Activated CD8-positive, alpha-beta memory T cell treated with anti-CD3 and anti-CD28 coated beads, Interleukin-2, amount 50 U/mL, for 24 hours (primary cell): ENCODE results near the gene KRTAP5-8.
A peak's percentile ranks its signal among the peaks of the same experiment; 100 is the strongest.
"Not testable (repeated sequence)": the region's sequence is repeated elsewhere in the genome, so short reads cannot be mapped to it uniquely, and the experiment has no call there.

Experiments used
- DNase-seq: peaks from one replicate; pipeline ENCODE4 v3.0.0-alpha.2; 2020; ENCODE audit errors: extremely low read depth

KRTAP5-8 gene

GRCh38 chr11:71537977-71538665 is at the start of gene KRTAP5-8:
Gene KRTAP5-8 (plus strand): TSS chr11:71538025. CDS start chr11:71538056, 31 bp downstream.
- DNase-seq, result not testable (repeated sequence)

- no peak for DNase-seq
These were observed 49.0 kb upstream of the KRTAP5-8 start for GRCh38 chr11:71488681-71489270.

DNA sequence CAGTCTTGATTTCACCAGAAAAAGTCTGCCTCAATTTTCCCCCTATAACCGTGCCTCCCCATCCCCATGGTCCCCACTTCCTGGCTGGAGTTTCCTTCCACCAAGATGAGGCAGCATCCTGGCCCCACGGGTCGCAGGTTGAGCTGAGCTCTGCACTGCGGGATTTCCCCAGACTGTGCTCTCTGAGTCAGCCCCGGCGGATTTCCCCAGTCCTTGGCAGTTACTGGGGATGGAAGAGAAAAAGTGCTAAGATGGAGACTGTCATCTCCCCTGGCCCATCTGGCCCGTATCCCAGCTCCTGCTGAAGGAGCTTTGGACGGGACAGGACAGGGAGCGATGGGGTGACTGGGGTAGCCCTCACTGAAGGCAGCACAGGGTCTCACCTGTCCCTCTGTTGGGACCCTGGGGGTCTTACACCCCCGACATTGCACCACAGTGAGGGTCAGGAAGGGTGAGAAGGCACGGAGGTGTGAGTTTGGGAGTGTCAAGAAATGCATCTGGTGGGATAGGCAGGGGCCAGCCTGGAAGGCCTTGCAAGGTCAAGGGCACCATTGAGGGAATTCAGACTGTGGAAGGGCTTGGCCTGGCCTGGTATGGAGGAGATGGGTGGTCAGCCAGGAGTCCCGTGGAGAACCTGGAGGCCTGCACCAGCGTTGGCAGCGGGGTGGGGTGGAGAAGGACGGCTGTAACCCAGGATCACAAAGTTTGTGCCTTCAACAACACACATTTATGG is 48.3 kb upstream of the KRTAP5-8 start:
- DNase-seq, result peak; percentile 18

- DNase-seq, result no peak
These were observed 47.6 kb upstream of the KRTAP5-8 start for GRCh38 chr11:71490044-71490730.

DNA sequence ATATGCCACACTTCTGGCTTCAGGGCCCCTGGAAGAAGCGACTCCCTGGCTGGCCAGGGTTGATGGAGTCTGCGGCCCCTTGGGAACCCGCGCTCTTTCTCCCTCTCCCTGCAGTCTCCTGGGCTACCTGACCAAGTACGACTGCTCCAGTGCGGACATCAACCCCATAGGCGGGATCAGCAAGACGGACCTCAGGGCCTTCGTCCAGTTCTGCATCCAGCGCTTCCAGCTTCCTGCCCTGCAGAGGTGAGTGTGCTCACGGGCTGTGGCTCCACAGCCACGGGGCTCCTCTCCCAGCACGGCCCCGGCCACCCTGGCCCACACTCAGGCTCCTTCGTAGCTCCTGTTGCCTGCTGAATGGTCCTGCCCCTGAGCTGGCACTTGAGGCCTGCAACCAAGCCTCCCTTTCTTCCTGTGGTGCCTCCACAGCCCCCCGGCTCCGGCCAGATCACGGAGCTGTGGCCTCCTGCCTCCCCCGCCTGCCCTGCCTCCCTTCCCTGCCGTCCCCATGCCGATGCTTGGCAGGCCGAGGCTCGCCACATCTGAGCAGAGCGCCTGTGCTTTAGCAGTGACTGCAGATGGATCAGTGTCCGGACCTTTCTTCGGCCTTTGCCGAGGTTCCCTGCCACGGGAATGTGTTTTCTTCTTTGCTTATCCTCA is 47.0 kb upstream of the KRTAP5-8 start:
- no peak for DNase-seq

DNA sequence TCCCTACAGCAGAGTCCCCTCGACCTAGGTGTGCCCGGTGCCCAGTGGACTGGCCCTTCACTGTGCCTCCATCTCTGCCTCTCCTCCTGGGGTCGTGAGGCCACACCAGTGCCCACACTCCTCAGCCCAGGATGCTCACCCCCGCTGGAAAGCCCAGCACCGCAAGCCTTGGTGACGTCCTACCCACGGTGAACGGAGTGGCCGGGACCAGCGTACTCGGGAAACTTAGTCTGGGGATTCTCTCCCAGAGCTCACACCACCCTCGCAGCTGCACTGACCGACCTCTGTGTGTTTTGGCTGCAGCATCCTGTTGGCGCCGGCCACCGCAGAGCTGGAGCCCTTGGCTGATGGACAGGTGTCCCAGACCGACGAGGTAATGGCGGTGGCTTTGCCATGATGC is 46.3 kb upstream of the KRTAP5-8 start:
- DNase-seq, result no peak

GRCh38 chr11:71491940-71492339 is 45.9 kb upstream of the KRTAP5-8 start:
- no peak for DNase-seq

DNA sequence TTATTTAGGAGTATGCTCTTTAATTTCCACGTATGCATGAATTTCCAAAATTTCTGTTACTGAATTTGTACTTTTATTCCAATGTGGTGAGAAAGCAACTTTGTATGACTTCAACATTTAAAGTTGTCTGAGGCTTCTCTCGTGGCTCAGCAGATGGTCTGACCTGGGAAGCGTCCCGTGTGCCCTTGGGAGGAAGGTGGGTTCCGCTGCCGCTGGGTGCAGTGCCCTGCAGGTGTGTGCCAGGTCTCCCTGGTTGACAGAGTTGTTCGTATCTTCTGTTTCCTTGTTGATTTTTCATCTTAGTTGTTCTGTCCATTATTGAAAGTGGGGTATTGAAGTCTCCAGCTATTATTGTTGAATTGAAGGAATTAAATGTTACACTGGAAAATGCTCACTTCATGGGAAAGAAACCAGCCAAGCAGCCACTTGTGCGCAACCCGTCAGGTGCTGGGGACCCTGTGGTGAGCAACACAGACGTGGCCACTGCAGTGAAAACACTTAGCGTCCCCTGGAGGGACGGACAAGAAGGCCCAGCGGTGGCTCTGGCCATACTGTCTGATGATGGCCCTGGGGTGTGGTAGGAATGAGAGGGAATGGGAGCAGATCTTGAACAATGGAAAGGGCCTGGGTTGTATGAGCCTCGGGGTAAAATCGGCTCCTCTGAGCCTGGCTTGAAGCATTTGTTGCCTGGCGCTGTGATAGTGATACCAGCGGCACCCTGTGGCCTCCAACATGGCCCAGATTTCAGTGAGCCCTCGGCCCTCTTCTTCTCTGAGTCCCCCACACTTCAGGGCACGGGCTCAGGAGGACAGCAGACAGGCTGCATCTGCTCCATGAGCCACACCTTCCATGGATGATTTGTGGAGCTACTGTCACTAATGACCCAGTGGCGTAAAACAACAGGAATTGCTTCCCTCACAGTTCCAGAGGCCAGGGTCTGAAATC is 42.3 kb upstream of the KRTAP5-8 start:
- no peak for DNase-seq

DNA sequence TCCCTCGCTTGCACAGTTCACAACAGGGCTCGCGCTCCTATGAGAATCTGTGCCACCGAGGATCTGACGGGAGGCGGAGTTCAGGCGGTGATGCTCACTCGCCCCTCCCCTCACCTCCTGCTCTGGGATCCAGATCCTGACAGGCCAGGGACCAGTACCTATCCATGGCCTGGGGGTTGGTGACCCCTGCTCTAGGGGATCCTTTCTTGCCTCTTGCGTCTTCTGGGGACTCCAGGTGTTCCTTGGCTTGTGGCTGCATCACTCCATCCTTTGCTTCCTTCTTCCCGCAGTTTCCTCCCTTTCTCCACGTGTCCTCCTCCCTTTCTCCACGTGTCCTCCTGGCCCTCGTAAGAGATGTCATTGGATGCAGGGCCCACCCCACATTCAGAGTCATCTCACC is 41.4 kb upstream of the KRTAP5-8 start:
- no peak for DNase-seq

- DNase-seq, result no peak
These were observed 39.7 kb upstream of the KRTAP5-8 start for GRCh38 chr11:71498091-71498490.

- DNase-seq, result no peak
These were observed 38.7 kb upstream of the KRTAP5-8 start for GRCh38 chr11:71499125-71499524.

- DNase-seq, result no peak
These were observed 38.3 kb upstream of the KRTAP5-8 start for GRCh38 chr11:71499546-71499945.

DNA sequence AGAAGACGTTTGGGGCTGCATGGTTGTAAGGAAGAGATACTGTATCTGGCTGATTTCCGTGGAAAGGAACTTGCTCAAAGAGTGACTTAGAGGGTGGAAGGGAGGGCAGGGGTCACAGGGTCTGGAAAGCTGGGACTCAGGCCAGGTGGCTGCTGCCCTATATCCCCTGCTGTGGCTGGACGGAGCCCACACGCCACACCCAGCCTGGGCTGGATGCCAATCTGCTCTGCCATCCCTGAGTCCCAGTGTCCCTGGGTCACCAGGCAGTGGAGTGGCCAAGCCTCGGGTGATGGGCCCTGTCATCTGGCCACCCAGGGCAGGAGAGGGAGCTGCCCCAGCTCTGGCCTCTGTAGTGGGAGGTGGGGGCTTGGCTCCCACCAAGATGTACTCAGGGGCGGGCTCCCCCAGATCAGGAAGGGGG is 37.2 kb upstream of the KRTAP5-8 start:
- no peak for DNase-seq

GRCh38 chr11:71501071-71501985 is 36.5 kb upstream of the KRTAP5-8 start:
- no peak for DNase-seq

DNA sequence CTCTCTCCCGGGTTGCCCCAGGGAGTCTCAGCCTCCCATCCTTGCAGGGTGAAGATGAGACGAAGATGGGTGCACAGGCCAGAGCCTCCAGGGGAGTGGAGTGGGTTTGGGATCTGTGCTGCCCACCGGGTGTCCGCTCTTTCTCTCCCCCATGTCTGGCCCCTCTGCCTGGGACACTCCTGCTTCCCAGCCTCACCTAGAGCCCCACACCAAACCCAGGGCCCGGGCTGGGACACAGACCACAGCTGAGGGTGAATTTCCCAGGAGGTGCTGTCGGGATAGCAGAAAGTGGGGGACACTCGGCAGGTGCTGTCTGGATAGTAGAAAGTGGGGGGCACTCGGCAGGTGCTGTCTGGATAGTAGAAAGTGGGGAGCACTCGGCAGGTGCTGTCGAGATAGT is 35.8 kb upstream of the KRTAP5-8 start:
- no peak for DNase-seq

DNA sequence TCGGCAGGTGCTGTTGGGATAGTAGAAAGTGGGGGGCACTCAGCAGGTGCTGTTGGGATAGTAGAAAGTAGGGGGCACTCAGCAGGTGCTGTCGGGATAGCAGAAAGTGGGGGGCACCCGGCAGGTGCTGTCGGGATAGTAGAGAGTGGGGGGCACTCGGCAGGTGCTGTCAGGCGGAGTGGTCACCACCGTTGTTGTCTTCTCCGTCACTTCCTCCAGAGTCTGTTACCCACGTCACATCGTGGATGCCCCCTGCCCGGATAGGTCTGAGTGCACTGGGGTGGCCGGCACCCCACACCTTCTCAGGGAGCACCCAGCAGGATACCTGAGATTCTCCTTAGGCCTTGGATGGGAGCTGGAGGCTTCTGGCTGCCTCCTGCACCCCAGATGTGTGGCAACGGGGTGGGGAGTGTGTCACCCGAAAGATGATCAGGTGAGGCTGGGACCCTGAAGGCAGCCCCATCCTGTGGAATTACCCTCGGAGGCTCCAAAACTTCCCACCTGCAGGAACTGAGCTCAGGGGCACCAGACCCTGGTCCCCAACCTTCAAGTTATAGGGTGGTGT is 34.9 kb upstream of the KRTAP5-8 start:
- DNase-seq, result no peak

DNA sequence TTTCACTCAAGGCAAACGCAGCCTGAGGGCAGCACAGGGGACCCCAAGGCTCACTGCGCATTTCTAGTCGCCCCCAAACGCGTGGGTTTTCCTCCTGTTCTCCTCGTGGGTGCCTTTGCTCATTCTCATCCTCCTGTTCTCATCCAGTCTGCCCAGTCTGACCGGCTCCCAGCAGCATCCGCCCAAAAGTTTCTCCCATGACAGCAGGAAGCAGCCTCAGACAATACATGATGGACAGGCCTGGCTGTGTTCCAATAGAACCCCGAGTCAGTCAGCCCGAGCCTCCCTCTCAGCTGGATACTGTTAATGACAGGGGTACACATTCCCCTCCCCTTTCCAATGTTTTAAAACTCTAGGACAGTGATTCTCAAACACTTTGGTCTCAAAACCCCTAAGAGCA is 33.3 kb upstream of the KRTAP5-8 start:
- DNase-seq, result no peak

DNA sequence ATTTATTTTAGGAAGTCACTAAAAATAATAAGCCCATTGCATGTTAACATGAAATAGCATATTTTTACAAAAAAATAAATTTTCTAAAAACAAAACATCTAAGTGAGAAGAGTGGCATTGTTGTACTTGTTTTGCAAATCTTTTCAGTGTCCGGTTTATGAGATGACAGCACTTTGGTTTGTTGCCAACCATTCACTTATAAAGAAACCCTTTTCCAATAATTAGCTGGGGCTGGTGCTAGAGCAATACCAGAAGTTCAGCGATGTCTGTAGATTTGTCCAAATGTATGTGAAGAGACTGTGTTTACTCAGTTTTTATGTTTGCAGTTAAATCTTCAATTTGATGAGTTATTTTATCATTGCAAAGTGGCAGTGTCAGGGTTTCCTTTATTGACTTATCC is 32.8 kb upstream of the KRTAP5-8 start:
- DNase-seq, result no peak

DNA sequence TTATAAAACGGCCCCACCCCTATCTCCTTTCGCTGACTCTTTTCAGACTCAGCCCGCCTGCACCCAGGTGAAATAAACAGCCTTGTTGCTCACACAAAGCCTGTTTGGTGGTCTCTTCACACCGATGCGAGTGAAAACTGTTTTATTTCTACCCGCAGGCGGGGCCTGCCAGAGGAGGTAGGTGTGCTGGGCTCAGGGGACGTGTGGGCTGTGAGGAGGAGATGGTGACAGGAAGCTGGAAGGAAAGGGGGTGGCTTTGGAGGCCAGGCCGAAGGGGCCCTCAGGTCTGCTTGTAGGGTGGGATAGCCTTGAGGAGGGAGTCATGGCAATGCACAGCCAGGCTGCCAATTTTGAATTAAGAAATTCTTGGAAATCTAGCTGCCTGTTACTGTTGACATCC is 32.0 kb upstream of the KRTAP5-8 start:
- DNase-seq, result no peak
